ENCODE measurements around the gene SCARB1.

The SCARB1 gene

GRCh38 chr12:124819525-124819924 is 44.1 kb downstream of the SCARB1 start:
- DNase-seq (ENCODE audit: insufficient read length, low spot score) (no peak), FAIRE-seq (no peak)
- no peak for TF ChIP-seq CTCF (IDR thresholded peaks at IDR 0.05; ENCODE audit: insufficient read depth, missing control alignments)

- no peak for DNase-seq (ENCODE audit: insufficient read length, low spot score)
- FAIRE-seq = no peak
- TF ChIP-seq CTCF (IDR thresholded peaks at IDR 0.05; ENCODE audit: insufficient read depth, missing control alignments) = no peak
Observed at GRCh38 chr12:124819080-124819479, 44.6 kb downstream of the SCARB1 start.

DNA sequence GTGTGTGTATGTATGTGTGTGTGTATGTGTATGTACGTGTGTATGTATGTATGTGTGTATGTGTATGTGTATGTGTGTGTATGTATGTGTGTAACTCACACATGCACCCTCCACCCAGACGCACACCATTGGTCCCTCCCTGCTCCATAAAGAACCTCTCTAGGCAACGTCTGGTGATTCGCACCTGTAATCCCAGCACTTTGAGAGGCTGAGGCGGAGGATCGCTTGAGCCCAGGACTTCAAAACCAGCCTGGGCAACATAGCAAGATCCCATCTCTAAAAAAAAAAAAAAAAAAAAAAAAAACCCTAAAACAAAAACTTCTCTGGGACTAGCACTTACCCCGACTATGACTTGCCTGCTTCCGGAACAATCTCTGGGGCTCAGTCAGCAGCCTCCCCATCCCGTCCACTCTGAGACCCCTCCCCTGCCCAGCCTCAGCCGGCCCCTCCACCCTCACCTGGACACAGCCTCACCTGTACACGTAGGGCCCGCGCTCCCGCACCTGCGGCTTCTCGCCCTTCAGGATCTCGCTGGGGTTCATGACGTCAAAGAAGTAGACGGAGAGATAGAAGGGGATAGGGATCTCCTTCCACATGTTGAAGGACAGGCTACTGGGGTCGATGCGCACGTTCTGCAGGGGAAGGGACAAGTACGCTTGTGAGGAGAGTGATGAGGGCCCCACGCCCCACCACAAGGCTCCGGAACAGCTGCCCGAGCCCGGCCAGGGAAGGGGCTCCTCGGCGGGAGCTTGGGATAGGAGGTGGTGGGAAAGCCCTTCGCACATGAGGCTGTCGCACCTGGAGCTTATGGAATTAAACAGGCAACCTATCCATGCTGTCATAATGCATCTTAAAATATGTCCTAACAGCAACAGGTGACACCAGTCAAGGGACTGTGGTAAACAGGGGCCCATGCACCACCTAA is 46.3 kb downstream of the SCARB1 start:
- no peak for DNase-seq (ENCODE audit: insufficient read length, low spot score)
- no peak for TF ChIP-seq CTCF (IDR thresholded peaks at IDR 0.05; ENCODE audit: insufficient read depth, missing control alignments)
- no peak for FAIRE-seq

DNA sequence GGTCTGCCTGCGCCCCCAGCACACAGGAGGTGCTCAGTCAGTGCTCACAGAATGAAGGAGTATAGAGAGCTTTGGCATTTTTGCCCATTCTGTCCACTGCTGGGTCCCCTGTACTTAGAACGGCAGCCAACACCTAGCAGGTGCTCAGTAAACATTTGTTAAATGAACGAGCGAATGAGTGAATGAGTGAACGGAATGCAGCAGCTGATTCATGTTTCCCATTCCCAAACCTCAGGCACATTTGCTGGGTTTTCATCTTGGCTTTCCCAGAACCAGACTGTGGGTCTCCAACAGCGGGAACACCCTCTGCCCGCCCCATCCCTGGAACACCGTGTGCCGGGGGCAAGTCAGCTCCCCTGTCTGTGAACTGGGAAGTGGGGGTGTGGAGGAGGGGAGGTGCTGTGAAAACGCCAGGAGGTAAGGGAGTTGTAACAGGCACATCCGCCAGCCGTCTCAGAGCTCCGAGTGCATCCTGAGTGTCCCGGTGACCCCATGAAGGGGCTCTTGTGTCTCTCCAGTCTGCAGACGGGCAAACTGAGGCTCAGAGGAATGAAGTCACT is 47.3 kb downstream of the SCARB1 start:
- no peak for TF ChIP-seq CTCF (IDR thresholded peaks at IDR 0.05; ENCODE audit: insufficient read depth, missing control alignments)
- DNase-seq (ENCODE audit: insufficient read length, low spot score) = no peak
- no peak for FAIRE-seq

DNA sequence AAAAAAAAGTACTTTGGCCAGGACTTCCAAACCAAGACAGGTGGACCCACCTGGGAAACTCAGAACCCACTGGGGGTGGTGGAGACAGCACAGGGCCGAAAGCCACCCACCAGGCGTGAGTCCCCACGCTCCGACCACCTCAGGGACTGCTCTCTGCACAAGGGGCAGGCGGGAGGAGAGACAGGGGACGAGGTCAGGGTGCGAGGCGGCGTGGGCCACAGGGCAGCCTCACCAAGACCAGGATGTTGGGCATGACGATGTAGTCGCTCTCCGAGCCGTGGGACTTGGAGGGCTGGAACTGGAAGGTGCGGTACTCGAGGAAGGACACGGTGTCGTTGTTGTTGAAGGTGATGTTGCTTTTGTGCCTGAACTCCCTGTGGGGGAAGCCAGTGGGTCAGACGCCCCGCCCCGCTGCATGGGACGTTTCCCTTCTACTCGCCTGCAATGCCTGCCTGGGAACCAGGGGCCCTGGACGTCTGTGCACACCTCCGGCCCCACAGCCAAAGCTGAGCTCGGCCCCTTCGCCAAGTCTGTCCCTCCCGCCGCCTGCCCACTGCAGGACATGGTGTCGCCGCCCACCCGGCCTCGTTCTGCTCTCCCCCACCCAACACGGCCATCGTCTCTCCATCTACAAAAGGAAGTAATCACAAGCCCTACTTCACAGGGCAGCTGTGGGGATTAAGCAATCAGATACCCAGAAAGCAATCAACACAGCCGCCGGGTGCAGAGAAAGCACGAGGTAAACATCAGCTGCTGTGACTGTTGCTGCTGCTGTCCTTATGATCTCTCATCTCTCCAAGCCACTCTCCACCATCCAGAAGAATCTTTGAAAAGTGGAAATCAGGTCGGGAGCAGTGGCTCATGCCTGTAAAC is 48.7 kb downstream of the SCARB1 start:
- TF ChIP-seq CTCF (IDR thresholded peaks at IDR 0.05; ENCODE audit: insufficient read depth, missing control alignments) = no peak
- DNase-seq (ENCODE audit: insufficient read length, low spot score) (no peak), FAIRE-seq (no peak)

GRCh38 chr12:124813782-124814181 is 49.9 kb downstream of the SCARB1 start:
- TF ChIP-seq CTCF (IDR thresholded peaks at IDR 0.05; ENCODE audit: insufficient read depth, missing control alignments) = no peak
- DNase-seq (ENCODE audit: insufficient read length, low spot score) (no peak), FAIRE-seq (no peak)
